HL-60 (cell line): ENCODE results near the gene SH3BP2.
A peak's percentile ranks its signal among the peaks of the same experiment; 100 is the strongest.

Source experiments
- DNase-seq, 2 experiments: peaks; one replicate each; pipeline ENCODE4 v3.0.0-alpha.2; 2010 to 2020; ENCODE audit warnings: low read depth in 1 of 2, low spot score in 1 of 2
- H3K27ac ChIP-seq: fragments of 250-450 bp; sonication (Bioruptor Pico); replicated peaks from 2 replicates; pipeline ENCODE4 v1.5.1; 2020; ENCODE audit warnings: mild to moderate bottlenecking, moderate library complexity
- H3K27me3 ChIP-seq: fragments of 250-450 bp; sonication (Bioruptor Pico); 2 replicates; pipeline ENCODE4 v1.5.1; 2021; ENCODE audit warnings: mild to moderate bottlenecking, moderate library complexity; ENCODE audit not compliant: insufficient read depth, poor library complexity, severe bottlenecking
- H3K4me3 ChIP-seq: replicated peaks from 2 replicates; pipeline ENCODE4 v1.5.1; 2011; ENCODE audit warnings: mild to moderate bottlenecking, control low read depth, low read length; ENCODE audit not compliant: insufficient read depth
- GABPA ChIP-seq: IDR thresholded peaks from 2 replicates; pipeline ENCODE4 v1.6.1; 2012; ENCODE audit warnings: low read depth
- POLR2AphosphoS5 ChIP-seq: IDR thresholded peaks from 2 replicates; pipeline ENCODE4 v1.6.1; 2012; ENCODE audit warnings: low read depth
- REST ChIP-seq: IDR thresholded peaks from 2 replicates; pipeline ENCODE4 v1.6.1; 2012; ENCODE audit warnings: low read depth; ENCODE audit not compliant: insufficient replicate concordance
- SPI1 ChIP-seq: IDR thresholded peaks from 2 replicates; pipeline ENCODE4 v1.6.1; 2012; ENCODE audit warnings: low read depth, mild to moderate bottlenecking, borderline replicate concordance
- long read RNA-seq: library from polyadenylated mRNA; unstranded; transcript quantifications from one replicate; pipeline ENCODE4 v2.0.0, GENCODE V29; 2020
- TF ChIP-seq, protein P1 (sequence below): IDR thresholded peaks from one replicate; pipeline ENCODE4 v1.5.1; 2011; ENCODE audit warnings: low read length, control low read depth, inconsistent platforms; ENCODE audit not compliant: insufficient read depth

SH3BP2 gene, protein sequence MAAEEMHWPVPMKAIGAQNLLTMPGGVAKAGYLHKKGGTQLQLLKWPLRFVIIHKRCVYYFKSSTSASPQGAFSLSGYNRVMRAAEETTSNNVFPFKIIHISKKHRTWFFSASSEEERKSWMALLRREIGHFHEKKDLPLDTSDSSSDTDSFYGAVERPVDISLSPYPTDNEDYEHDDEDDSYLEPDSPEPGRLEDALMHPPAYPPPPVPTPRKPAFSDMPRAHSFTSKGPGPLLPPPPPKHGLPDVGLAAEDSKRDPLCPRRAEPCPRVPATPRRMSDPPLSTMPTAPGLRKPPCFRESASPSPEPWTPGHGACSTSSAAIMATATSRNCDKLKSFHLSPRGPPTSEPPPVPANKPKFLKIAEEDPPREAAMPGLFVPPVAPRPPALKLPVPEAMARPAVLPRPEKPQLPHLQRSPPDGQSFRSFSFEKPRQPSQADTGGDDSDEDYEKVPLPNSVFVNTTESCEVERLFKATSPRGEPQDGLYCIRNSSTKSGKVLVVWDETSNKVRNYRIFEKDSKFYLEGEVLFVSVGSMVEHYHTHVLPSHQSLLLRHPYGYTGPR
- long read RNA-seq, full-length matches to known transcripts, result 9 of 20 reads
- long read RNA-seq, partial matches to known transcripts, result 2 of 20 reads
- long read RNA-seq, other reads (novel, unspliced or antisense), result 9 of 20 reads

- TF ChIP-seq POLR2AphosphoS5 (no peak), REST (no peak), SPI1 (no peak), GABPA (no peak)
- TF ChIP-seq, protein P1, sequence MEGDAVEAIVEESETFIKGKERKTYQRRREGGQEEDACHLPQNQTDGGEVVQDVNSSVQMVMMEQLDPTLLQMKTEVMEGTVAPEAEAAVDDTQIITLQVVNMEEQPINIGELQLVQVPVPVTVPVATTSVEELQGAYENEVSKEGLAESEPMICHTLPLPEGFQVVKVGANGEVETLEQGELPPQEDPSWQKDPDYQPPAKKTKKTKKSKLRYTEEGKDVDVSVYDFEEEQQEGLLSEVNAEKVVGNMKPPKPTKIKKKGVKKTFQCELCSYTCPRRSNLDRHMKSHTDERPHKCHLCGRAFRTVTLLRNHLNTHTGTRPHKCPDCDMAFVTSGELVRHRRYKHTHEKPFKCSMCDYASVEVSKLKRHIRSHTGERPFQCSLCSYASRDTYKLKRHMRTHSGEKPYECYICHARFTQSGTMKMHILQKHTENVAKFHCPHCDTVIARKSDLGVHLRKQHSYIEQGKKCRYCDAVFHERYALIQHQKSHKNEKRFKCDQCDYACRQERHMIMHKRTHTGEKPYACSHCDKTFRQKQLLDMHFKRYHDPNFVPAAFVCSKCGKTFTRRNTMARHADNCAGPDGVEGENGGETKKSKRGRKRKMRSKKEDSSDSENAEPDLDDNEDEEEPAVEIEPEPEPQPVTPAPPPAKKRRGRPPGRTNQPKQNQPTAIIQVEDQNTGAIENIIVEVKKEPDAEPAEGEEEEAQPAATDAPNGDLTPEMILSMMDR, result no peak
- Histone ChIP-seq H3K27ac (peak within 1 kb of the TSS; percentile 76), H3K27me3 (no peaks in the 10 kb centered on the region), H3K4me3 (peak within 1 kb of the TSS; percentile 69)
- DNase-seq, result peak in 1 of 2 experiments; percentile 74
Measured at GRCh38 chr4:2792711-2793585, at the start of gene SH3BP2. TSS of gene SH3BP2 (plus strand) at chr4:2793085. CDS start at chr4:2820618, 27,533 bp downstream.

DNA sequence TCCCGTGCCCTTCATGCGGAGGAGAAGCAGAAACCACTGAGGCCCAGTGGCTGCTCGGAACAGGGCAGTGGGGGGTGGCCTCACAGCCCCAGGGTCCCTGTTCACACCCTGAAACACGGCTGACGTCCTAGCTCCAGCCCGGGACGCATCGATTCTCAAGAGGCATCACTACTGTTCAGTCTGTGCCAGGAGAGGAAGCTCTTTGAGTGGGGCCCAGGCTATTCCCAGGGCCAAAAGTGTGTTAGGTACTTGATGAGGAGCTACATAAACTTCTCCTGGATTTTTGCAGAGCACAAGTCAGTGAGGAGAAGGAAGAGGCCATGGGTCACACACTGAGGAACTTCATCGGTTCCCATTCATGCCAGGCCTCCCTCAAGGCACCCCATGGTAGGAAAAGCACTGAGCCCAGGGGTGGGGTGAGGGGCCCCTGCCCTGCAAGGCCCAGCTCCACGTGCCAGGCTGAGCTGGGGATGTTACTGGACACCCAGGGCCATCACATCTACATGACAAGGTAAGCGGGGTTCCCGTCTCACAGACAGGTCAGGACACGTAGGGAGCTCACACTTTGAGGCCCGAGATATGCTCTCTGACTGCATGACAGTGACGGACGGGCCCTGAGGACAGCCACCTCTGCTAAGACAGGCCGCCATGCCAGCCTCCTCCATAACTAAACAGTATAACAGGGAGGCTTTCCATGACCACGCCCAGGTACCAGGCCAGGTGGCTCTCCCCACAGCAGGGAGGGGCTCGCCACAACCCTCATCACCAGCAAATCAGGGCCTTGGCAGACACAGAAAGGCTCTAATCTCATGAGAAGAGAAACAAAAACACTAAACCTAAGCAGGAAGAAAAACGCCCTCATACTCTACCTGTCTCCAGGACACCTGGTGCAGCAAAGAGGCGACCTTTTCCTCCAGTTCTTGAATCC lies 49.1 kb upstream of the SH3BP2 start:
- no peak overlapping the region for H3K4me3 ChIP-seq
- no peaks in the 10 kb centered on the region for H3K27me3 ChIP-seq
- no peak overlapping the region for H3K27ac ChIP-seq
- TF ChIP-seq SPI1 (no peak), POLR2AphosphoS5 (no peak), GABPA (no peak), REST (no peak)
- TF ChIP-seq, protein P1, result no peak
- DNase-seq, result no peak
